Lower lobe of right lung (tissue), 2 donors: ENCODE measurements around the gene TBR1. TPM values are rescaled to one million over a fixed set of nuclear protein-coding genes. Genes with fewer than 3 reads are reported as not detected.
A peak's percentile ranks its signal among the peaks of the same experiment; 100 is the strongest.

Experiments
- ATAC-seq, 2 donors: fragments of 200-7000 bp; cut with Tn5 transposase; one replicate each; pipeline ENCODE4 v1.9.1; 2020 to 2022; ENCODE audit warnings: mild to moderate bottlenecking in 2 of 2, moderate library complexity in 2 of 2
- DNase-seq: peaks from one replicate; pipeline ENCODE4 v3.0.0-alpha.2; 2020
- H3K27ac ChIP-seq: fragments of 200-600 bp; one replicate; pipeline ENCODE4 v1.8.0; 2022
- H3K27me3 ChIP-seq: fragments of 200-600 bp; one replicate; pipeline ENCODE4 v1.8.0; 2022; ENCODE audit warnings: low read depth
- H3K36me3 ChIP-seq: fragments of 200-600 bp; one replicate; pipeline ENCODE4 v1.8.0; 2022; ENCODE audit warnings: mild to moderate bottlenecking
- H3K4me1 ChIP-seq: fragments of 200-600 bp; one replicate; pipeline ENCODE4 v1.8.0; 2022
- H3K4me3 ChIP-seq: fragments of 200-600 bp; one replicate; pipeline ENCODE4 v1.8.0; 2022; ENCODE audit warnings: mild to moderate bottlenecking
- H3K9me3 ChIP-seq: fragments of 200-600 bp; one replicate; pipeline ENCODE4 v1.8.0; 2022
- intact Hi-C: fragments of 100-400 bp; cut with DNase I; formaldehyde crosslinking; loops from one replicate; pipeline ENCODE4 v1.11.0; 2022
- long read RNA-seq: library from polyadenylated mRNA; unstranded; transcript quantifications from one replicate; pipeline ENCODE4 v2.0.0, GENCODE V29; 2021
- total RNA-seq: library from RNA; stranded (reverse); fragmentation: NEBNext Ultra II Directional; extraction: Animal tissue kit (Norgen Biotek cat#: 25700); gene quantifications from one replicate; pipeline ENCODE4 v1.2.1, GENCODE V29; 2021
- TF ChIP-seq, protein P1 (sequence below): fragments of 200-600 bp; IDR thresholded peaks from one replicate; pipeline ENCODE4 v1.8.0; 2022; ENCODE audit warnings: antibody characterized with exemption, mild to moderate bottlenecking
- donor health status: DM: no; HTN: yes; CAD: no; lungs with severe emphysema.

The TBR1 gene
- total RNA-seq: not detected
- long read RNA-seq: 0 reads

- Histone ChIP-seq H3K36me3 (no peaks in the 10 kb centered on the region), H3K27me3 (peaks cover 79% of the 10 kb centered on the region), H3K4me3 (peak within 1 kb of the TSS; percentile 52), H3K9me3 (no peaks in the 10 kb centered on the region), H3K4me1 (peaks cover 45% of the 10 kb centered on the region), H3K27ac (no peak within 1 kb of the TSS)
- DNase-seq: no peak
- intact Hi-C loops: no loop called here
- TF ChIP-seq, protein P1, sequence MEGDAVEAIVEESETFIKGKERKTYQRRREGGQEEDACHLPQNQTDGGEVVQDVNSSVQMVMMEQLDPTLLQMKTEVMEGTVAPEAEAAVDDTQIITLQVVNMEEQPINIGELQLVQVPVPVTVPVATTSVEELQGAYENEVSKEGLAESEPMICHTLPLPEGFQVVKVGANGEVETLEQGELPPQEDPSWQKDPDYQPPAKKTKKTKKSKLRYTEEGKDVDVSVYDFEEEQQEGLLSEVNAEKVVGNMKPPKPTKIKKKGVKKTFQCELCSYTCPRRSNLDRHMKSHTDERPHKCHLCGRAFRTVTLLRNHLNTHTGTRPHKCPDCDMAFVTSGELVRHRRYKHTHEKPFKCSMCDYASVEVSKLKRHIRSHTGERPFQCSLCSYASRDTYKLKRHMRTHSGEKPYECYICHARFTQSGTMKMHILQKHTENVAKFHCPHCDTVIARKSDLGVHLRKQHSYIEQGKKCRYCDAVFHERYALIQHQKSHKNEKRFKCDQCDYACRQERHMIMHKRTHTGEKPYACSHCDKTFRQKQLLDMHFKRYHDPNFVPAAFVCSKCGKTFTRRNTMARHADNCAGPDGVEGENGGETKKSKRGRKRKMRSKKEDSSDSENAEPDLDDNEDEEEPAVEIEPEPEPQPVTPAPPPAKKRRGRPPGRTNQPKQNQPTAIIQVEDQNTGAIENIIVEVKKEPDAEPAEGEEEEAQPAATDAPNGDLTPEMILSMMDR: no peak
- no peak for ATAC-seq
These were observed at the start of gene TBR1 for GRCh38 chr2:161415987-161416707. Gene TBR1, plus strand, starts transcription at chr2:161416297. Its CDS starts 114 bp downstream, at chr2:161416411.

- Histone ChIP-seq H3K4me3 (no peak overlapping the region), H3K36me3 (peaks cover 25% of the 10 kb centered on the region), H3K27me3 (no peaks in the 10 kb centered on the region), H3K27ac (no peak overlapping the region), H3K9me3 (peaks cover 5% of the 10 kb centered on the region), H3K4me1 (no peaks in the 10 kb centered on the region)
- intact Hi-C loops: no loop called here
- no peak for ATAC-seq
- TF ChIP-seq, protein P1: no peak
- no peak for DNase-seq
These were observed 48.4 kb upstream of the TBR1 start for GRCh38 chr2:161367675-161368074.

- no peaks in the 10 kb centered on the region for H3K27me3 ChIP-seq
- H3K27ac ChIP-seq: no peak overlapping the region
- H3K9me3 ChIP-seq: no peaks in the 10 kb centered on the region
- no peak for DNase-seq
- no peak for ATAC-seq
- H3K4me3 ChIP-seq: no peak overlapping the region
- no peaks in the 10 kb centered on the region for H3K4me1 ChIP-seq
- peaks cover 25% of the 10 kb centered on the region for H3K36me3 ChIP-seq
- TF ChIP-seq, protein P1: no peak
- intact Hi-C loops: no loop called here
These were observed 46.8 kb upstream of the TBR1 start for GRCh38 chr2:161369311-161369710.

DNA sequence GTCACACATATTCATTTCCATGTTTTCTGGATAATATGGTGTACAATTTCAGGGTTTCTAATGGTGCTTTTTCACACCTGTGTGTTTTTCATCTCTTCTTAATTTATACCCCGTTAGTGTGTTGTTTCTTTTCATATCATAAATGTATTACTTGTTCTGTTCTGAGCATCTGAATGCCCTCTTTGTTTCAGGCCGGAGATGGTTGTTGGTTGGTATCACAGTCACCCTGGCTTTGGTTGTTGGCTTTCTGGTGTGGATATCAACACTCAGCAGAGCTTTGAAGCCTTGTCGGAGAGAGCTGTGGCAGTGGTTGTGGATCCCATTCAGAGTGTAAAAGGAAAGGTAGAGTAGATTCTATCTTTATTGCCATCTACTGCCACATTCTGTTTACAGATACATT is 45.1 kb upstream of the TBR1 start:
- ATAC-seq: no peak

GRCh38 chr2:161371869-161372268 is 44.2 kb upstream of the TBR1 start:
- ATAC-seq: no peak
- Histone ChIP-seq H3K9me3 (no peaks in the 10 kb centered on the region), H3K4me1 (no peaks in the 10 kb centered on the region), H3K27ac (no peak overlapping the region), H3K27me3 (no peaks in the 10 kb centered on the region), H3K4me3 (no peak overlapping the region), H3K36me3 (peaks cover 25% of the 10 kb centered on the region)
- no peak for DNase-seq
- intact Hi-C loops: no loop called here
- TF ChIP-seq, protein P1: no peak

More for the DNA sequence above, 45.1 kb upstream of the TBR1 start:
- H3K4me3 ChIP-seq: no peak overlapping the region
- no peaks in the 10 kb centered on the region for H3K27me3 ChIP-seq
- peaks cover 25% of the 10 kb centered on the region for H3K36me3 ChIP-seq
- no peaks in the 10 kb centered on the region for H3K4me1 ChIP-seq
- no peak overlapping the region for H3K27ac ChIP-seq
- no peaks in the 10 kb centered on the region for H3K9me3 ChIP-seq
- intact Hi-C loops: no loop called here
- TF ChIP-seq, protein P1: no peak
- DNase-seq: no peak
